A673 (cell line): ENCODE measurements around the gene PGAP3.

Experiments
- CTCF ChIP-seq: fragments of 300-800, 200-600 bp; sonication (generic); conservative IDR thresholded peaks from 2 replicates; pipeline ENCODE4 v1.5.1; 2017; ENCODE audit warnings: low read depth, mild to moderate bottlenecking, antibody characterized with exemption, low read length, moderate library complexity, mixed read lengths
- EZH2 ChIP-seq: fragments of 200-600 bp; sonication (generic); IDR thresholded peaks from 2 replicates; pipeline ENCODE4 v1.6.1; 2017; ENCODE audit warnings: borderline replicate concordance, low read depth, mild to moderate bottlenecking, mixed read lengths, antibody characterized with exemption, low read length; ENCODE audit not compliant: poor library complexity, severe bottlenecking

GRCh38 chr17:39625198-39625785 is 62.6 kb downstream of the PGAP3 start:
- TF ChIP-seq CTCF (no peak), EZH2 (no peak)
